ENCODE measurements around the gene RABGGTA.

The RABGGTA gene

DNA sequence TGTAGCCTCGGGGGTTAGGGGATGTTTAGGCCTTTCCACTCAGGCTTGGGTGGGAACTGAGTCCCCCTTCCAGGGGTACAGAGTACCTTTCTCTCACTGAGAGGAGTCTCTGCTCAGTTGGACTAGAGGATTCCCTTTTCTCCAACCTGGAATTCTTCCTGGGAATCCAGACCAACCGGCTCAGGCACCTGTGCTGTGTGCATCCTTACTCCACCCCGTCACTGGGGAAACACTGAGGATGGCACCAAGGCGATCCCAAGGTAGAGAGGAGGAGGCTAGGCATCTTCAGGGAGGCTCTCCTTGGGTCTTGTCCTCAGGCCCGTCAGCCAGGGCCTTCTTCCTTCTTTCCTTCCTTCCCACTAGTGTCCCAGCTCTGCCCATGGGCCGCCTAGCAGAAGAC, 7.5 kb downstream of the RABGGTA start:
- TF ChIP-seq, protein P1, sequence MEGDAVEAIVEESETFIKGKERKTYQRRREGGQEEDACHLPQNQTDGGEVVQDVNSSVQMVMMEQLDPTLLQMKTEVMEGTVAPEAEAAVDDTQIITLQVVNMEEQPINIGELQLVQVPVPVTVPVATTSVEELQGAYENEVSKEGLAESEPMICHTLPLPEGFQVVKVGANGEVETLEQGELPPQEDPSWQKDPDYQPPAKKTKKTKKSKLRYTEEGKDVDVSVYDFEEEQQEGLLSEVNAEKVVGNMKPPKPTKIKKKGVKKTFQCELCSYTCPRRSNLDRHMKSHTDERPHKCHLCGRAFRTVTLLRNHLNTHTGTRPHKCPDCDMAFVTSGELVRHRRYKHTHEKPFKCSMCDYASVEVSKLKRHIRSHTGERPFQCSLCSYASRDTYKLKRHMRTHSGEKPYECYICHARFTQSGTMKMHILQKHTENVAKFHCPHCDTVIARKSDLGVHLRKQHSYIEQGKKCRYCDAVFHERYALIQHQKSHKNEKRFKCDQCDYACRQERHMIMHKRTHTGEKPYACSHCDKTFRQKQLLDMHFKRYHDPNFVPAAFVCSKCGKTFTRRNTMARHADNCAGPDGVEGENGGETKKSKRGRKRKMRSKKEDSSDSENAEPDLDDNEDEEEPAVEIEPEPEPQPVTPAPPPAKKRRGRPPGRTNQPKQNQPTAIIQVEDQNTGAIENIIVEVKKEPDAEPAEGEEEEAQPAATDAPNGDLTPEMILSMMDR (IDR thresholded peaks at IDR 0.05; ENCODE audit: low read depth, low read length, missing control alignments): no peak
- no peak overlapping the region for H3K4me3 ChIP-seq (ENCODE audit: low read depth, low read length)
- DNase-seq (ENCODE audit: low read depth): no peak

GRCh38 chr14:24262821-24263733, 8.3 kb downstream of the RABGGTA start, which contains the start of gene TGM1:
Gene TGM1 (minus strand): TSS chr14:24263177. CDS start chr14:24262352, 825 bp downstream.
- TF ChIP-seq, protein P1 (IDR thresholded peaks at IDR 0.05; ENCODE audit: low read depth, low read length, missing control alignments): no peak
- DNase-seq (ENCODE audit: low read depth): no peak
- H3K4me3 ChIP-seq (ENCODE audit: low read depth, low read length): no peak within 1 kb of the TSS

- H3K4me3 ChIP-seq (ENCODE audit: low read depth, low read length): no peak overlapping the region
- TF ChIP-seq, protein P1 (IDR thresholded peaks at IDR 0.05; ENCODE audit: low read depth, low read length, missing control alignments): no peak
- DNase-seq (ENCODE audit: low read depth): no peak
Measured at GRCh38 chr14:24261969-24262327, 9.4 kb downstream of the RABGGTA start.

DNA sequence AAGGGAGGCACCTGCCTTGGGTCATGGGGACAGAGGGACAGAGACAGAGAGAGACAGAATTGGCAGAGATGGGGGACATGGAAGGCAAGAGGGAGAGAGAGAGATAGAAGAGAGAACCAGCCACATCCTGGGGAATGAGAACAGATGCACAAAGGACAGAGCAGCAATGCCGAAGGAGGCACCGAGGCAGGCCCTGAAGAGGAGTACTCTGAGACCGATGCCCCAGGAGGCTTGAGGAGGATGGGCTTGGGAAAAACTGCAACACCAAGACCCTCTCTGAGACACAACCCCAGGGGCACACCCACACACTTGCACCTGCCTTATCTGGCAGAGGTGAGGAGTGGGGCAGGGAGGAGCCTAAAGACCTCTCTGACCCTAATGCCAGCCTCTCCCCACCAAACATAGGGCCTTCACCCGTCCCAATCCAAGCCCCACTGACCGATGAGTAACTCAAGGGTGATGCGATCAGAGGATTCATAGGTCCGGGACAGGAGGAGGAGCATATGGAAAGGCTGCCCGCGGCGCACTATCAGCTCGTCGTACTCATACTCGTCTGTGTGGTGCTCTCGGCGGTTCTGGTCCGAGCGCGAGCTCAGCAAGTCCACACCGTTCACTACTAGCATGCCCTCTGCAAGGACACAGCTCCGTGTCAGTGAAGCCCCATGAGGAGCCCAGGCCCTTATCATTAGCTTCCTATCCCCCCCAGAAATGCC, 10.0 kb downstream of the RABGGTA start:
- TF ChIP-seq, protein P1 (IDR thresholded peaks at IDR 0.05; ENCODE audit: low read depth, low read length, missing control alignments): no peak
- H3K4me3 ChIP-seq (ENCODE audit: low read depth, low read length): no peak overlapping the region
- no peak for DNase-seq (ENCODE audit: low read depth)

GRCh38 chr14:24260780-24261157, 10.6 kb downstream of the RABGGTA start:
- TF ChIP-seq, protein P1 (IDR thresholded peaks at IDR 0.05; ENCODE audit: low read depth, low read length, missing control alignments): no peak
- DNase-seq (ENCODE audit: low read depth): no peak
- no peak overlapping the region for H3K4me3 ChIP-seq (ENCODE audit: low read depth, low read length)

GRCh38 chr14:24260026-24260779, 11.2 kb downstream of the RABGGTA start:
- no peak for DNase-seq (ENCODE audit: low read depth)
- H3K4me3 ChIP-seq (ENCODE audit: low read depth, low read length): no peak overlapping the region
- TF ChIP-seq, protein P1 (IDR thresholded peaks at IDR 0.05; ENCODE audit: low read depth, low read length, missing control alignments): no peak

All from GM12864 (cell line).